ENCODE results near the gene HCK.
"Not testable (repeated sequence)": the region's sequence is repeated elsewhere in the genome, so short reads cannot be mapped to it uniquely, and the experiment has no call there.

Gene HCK

DNA sequence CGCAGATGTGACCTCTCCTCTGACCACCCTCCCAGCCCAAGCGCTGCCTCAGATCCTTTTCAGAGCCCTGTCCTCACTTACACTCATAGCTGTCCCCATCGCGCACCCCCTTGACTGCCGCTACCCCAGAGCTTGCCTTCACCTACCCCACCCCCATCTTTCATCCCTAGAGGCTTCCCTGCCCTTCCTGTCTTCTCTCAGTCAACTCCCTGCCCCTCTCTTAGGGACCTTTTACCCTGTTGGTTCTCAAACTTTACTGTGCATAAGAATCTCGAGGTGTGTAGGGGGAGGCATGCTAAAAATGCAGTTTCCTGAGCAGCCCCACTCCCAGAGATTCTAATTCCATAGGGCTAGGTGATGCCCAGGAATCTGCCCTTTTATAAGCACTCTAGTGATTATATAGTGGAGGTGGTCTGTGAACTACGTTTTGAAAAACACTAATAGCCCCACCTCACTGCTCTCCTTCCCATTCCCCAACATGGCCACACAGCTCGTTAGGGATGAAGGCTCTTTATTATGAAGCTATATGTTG is 58.2 kb downstream of the HCK start:
- DNase-seq: no peak

DNA sequence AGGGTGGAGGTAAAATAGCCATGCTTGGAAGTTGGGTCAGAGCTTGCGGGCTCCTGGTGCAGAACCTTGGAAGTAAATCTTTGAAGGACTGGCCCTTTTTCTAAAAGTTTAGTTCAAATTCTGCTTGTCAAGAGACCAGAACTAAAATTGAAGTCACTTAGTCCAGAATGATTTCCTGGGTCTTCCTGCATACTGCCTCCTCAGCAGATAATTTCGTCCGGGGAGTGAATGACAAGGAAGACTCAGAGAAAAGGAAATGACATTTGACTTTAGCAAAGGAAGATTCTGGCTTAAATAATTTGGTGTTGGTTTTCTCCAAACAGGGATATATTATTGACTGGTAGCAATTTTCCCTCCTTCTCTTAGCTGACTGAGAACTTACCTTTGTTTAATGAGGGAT is 58.7 kb downstream of the HCK start:
- DNase-seq: no peak

DNA sequence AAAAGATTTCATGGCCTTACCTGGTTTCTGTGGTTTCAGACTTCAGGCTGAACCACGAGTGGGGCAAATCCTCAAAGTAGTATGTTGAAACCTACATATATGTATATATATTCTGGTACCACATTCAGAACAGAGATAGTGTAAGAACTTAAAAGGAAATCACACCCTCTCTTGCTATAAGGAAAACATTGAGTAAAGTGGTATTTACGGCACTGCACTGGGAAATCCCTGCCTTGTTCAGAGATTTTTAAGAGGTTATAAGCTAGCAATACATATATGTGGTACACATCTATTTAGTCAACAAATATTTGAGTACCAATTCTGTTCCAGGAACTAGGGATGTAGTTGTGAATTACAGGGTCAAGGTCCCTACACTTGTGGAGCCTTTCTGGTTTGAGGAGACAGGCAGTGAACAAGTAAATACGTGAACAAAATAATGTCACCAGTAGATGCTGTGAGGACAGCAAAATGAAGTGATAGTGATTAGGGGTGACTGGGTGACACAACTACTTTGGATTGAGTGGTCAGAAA is 59.2 kb downstream of the HCK start:
- DNase-seq: no peak

DNA sequence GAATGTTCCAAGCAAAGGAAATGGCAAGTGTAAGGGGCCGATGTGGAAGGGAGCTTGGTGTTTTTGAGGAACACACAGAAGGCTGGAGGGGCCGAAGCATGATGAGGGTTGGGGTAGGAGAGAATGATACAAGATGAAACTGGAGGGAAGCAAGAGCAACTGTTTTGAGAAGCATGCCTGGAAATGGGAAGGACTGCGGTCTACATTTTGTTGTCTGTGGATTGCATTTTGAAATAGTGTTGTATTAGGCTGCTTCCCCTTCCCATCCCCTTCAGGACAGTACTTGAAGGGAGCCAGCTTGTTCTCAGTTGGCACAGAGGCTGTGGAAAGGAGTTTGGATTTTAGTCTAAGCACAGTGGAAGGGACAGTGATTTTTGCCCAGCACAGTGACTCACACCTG is 59.7 kb downstream of the HCK start:
- DNase-seq: no peak

DNA sequence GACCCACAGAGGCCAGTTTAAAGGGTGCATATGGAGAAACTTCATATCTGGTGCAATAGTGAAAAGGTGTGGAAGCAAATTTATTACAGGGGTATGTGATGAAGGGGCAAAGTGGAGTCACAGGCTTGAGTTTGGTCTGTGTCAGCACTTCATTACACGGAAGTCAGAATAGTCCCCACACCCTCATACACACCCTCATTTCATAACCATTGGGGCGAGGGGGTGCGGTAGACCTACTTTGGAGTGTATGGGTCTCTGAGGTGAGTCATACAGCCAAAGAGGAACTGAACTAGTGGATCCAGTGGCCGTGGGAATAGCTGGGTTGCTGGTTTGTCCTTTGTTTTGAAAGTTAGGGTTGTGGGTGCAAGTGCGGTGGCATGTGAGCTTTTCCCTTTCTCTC is 60.8 kb downstream of the HCK start:
- DNase-seq: no peak

DNA sequence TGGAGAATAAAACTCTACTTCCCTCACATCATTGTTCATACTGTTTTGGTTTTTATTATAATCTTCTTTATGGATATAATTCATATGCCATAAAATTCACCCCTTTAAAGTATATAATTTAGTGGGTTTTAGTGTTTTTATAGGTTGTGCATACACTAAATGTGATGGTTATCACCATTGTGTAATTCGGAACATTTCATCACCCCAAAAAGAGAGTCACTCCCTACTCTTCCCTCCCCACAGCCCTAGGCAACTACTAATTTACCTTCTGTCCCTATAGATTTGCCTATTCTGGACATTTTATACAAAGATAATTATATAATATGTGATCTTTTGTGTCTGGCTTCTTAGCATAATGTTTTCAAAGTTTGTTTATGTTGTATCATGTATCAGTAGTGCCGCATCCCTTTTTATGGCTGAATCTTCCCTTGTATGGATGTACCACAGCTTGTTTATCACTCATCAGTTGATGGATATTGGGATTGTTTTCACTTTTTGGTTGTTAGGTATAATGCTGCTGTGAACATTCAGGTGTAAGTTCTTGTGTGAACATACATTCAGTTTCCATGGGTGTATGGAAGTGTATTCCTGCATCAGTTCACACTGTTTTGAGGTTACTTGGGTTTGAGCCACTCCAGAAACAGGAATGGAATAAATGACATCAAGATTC is 61.7 kb downstream of the HCK start:
- DNase-seq: no peak

DNA sequence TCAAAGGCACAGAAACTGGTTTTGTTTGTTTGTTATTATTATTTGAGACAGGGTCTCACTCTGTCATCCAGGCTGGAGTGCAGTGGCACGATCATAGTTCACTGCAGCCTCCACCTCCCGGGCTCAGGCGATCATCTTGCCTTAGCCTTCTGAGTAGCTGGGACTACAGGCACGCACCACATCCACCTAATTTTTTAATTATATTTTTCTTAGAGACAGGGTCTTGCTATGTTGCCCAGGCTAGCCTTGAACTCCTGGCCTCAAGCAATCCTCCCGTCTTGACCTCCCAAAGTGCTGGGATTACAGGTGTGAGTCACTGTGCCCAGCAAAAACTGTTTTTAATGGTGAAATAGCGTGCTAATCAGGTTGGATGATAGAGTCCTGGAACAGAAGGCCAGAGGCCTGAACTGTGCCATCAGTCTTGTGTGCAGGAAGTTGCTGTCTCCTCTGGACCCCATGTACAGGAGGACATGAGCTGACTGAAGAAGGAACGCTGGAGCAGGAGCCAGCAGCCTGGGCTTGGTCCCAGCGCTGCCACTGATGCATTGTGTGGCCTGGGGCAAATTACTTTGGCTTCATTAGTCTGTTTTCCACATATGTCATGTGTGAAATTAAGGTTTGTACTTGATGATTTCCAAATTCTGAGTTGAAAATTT is 62.4 kb downstream of the HCK start:
- DNase-seq: no peak

DNA sequence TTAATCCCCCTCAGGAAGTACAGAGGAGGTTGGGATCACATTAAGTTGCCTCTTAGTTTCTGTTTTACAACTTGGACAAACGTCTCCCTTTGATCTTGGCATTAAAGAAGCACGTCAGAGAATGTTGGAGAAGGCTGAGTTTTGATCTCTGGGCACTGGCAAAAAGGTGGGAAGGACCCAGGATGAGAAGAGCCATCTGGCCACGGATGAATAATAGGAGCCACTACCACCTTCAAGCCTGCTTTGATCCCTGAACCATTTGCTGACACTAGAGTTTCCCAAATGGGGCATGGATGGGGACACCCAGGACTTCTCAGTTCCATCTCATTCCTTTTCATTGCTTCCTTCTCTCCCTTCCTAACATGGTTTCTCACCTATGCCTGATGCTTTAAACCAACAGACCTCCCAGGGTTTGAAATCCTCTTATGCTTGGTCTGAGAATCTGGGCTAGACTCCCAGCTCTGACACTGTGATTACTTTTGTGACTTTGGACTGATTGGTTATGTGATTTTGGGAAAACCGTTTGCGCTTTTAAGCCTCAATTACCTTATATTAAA is 63.2 kb downstream of the HCK start:
- DNase-seq: no peak

DNA sequence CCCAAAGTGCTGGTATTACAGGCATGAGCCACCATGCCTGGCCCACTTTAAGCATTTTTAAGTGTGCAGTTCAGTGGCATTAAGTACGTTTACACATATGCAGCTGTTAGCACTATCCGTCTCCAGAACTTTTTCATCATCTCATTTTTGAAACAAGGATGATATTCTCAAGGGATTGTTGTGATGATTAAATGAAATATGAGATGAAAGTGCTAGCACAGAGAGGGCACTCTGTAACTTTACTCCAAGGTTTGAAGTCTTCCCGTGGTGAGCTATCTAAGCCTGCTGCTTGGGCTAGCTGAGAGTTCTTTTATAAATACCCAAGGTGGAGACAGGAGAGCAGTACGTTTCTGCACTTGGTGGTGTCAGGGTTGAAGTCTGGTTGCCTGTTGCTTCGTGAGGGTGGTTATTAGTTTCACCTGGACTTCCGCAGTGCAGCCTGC is 64.1 kb downstream of the HCK start:
- DNase-seq: no peak

DNA sequence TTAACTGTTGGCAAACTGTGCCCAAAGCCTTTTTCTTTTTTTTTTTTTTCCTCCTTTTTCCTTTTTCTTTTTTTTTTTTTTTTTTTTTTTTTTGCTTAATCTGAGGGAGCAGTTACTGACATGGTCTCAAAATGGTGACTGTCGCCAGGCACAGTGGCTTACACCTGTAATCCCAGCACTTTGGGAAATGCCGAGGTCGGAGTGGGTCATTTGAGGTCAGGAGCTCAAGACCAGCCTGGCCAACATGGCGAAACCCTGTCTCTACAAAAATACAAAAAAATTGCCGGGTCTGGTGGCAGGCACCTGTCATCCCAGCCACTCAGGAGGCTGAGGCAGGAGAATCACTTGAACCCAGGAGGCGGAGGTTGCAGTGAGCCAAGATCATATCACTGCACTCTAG is 64.8 kb downstream of the HCK start:
- DNase-seq: not testable (repeated sequence)

DNA sequence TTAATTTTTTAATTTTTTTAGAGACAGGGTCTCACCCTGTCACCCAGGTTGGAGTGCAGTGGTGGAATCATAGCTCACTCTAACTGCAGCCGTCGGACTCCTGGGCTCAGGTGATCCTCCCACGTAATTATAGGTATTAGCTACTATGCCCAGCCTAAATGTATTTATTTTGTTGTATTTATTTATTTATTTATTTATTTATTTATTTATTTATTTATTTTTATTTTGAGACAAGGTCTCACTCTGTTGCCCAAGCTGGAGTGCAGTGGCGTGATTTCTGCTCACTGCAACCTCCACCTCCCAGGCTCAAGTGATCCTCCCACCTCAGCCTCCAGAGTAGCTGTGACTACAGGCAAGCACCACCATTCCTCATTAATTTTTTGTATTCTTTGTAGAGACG is 66.4 kb downstream of the HCK start:
- DNase-seq: not testable (repeated sequence)

DNA sequence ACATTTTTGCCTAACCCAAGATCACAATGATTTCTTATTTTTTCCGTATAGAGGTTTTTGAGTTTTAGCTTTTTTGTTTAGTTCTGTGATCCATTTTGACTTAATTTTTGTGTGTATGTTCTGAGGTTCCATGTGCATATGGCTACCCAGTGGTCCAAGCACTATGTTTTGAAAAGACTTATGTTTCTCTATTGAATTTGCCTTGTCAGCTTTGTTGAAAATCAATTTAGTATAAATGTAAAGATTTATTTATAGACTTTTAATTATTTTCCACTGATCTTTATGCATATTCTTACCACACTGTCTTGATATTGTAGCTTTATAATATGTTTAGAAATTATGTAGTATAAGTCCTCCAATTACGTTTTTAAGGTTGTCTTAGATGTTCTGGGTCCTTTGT is 67.7 kb downstream of the HCK start:
- DNase-seq: no peak

DNA sequence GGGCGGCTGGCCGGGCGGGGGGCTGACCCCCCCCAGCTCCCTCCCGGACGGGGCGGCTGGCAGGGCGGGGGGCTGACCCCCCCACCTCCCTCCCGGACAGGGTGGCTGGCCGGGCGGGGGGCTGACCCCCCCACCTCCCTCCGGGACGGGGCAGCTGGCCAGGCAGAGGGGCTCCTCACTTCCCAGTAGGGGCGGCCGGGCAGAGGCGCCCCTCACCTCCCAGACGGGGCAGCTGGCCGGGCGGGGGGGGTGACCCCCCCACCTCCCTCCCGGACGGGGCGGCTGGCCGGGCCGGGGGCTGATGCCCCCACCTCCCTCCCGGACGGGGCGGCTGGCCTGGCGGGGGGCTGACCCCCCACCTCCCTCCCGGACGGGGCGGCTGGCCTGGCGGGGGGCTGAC is 69.9 kb downstream of the HCK start:
- DNase-seq: not testable (repeated sequence)

DNA sequence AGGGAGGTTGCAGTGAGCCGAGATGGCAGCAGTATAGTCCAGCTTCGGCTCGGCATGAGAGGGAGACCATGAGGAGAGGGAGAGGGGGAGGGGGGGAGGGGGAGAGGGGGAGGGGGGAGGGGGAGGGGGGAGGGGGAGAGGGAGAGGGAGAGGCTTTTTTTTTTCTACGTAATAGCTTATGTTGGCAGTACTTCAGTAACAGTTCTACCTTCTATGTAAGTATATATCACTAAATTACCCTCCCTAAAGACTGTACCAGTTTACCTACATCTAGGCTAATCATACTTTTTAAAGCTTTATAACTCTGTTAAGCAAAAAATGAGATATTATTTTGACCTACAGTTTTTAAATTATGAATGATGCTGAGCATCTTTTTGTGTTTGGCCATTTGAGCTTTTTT is 71.0 kb downstream of the HCK start:
- DNase-seq: no peak

DNA sequence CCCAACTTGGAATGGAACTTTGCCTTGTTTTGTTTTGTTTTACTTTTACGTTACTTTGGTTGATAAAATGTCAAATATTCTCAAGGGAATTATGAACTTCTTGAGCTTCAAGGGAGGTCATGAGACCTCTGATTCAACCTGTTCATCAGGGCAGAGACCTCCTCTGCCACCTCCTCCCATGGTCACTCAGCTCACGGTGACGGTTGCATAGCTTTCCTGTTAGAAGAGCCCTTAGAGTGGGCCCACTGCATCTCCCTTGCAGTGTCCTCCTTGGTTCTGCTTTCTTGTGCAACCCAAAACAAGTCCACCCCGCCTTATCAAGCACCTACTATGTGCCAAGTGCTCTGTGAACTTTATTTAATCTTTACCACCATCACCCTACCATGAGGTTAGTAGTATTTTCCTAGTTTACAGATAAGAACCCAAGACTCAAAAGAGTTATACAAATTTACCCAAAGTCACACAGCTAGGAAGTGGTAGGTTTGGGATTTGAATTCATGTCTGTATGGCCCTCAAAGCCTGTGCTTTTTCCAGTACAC is 72.9 kb downstream of the HCK start:
- no peak for DNase-seq

DNA sequence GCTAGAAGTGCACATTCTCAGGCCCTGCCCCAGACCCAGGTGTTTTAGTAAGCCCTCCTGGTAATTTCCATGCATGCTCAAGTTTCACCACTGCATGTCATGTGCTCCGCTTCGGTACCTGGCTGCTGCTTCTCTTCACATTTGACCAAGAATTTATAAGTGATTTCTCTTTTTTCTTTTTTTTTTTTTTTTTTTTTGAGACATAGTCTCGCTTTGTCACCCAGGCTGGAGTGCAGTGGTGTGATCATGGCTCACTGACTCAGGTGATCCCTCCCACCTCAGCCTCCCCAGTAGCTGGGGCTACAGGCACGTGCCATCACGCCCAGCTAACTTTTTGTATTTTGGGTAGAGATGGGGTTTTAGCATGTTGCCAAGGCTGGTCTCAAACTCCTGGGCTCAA is 73.5 kb downstream of the HCK start:
- DNase-seq: no peak

DNA sequence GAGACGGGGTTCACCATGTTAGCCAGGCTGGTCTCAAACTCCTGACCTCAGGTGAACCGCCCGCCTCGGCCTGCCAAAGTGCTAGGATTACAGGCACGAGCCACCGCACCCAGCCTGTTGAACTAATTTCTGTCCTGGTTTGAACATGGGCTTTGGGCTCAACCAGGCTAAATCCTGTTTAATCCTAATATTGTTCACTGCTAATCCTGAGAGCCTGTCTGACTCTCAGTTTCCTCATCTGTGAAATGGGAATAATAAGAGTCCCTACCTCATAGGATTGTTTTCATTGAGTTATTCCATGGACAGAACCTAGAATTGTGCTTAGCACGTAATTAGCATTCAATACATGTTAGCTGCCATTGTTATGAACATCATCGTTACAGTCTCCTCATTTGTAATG is 74.9 kb downstream of the HCK start:
- DNase-seq: no peak

DNA sequence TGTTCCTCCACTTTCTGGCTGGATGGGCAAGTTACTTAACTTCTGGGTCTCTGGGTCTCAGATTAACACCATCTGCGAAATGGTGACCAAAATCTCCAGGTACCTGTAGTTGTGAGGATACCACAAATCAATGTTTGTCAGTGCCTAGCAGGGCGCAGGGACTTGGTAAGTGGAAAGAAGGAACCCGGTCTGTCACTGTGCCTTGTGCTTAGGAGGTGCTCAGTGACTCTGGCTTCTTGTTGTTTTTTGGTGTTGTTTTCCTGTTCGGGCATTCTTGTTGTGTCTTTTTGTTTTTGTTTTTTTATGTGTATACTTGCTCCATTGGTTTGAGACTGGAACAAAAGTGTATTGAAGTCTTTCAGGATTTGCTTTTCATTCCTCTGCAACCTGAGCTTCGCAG is 75.3 kb downstream of the HCK start:
- DNase-seq: no peak

DNA sequence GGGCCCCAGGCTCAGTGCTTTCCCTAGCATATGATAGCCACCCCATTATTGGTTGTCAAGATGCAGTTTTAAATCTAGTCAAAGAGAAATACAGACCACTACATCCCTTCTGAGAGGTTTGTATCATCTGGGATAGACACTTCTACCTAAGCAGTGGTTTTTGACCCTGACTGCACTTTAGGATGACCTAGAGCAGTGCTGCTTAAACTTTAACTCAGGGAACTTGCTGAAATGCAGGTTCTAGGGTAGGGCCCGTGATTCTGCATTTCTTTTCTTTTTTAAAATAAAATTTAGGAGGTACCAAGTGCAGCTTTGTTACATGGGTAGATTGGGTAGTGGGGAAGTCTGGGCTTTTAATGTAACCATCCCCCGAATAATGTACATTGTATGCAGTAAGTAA is 76.1 kb downstream of the HCK start:
- DNase-seq: no peak

DNA sequence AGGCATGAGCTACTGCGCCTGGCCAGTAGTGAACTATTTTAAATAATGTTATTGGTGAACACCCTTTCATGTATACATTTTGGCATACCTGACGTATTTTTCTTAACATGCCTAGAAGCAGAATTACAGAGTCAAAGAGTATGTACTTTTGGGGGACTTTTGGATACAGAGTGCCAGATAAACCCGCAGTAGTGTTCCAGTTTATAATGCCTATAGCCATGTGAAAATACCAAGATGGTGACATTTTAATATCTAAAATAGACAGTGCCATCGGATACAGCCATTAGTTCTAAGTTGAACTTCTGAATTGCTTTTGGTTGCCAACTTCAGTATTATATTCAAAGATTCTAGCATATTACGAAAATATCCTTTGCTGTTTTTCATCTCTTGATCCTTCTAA is 77.8 kb downstream of the HCK start:
- DNase-seq: no peak

DNA sequence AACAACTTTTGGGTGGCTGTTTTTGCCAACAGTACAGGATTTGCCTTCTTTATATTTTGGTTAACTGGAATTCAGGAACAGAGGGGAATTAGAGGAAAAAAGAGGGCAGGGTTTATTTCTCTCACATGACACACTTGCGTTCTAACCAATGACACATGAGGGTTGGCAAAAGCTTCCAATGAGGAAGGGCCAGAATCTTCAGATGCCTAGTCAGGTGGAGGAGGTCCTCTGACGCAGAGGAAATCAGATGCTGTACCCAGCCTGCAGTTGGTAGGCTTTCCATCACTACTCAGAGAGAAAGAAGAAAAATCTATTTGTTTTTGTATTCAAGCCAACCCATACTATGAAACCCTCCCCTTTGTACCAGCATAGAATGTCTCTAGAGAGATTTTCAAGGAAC is 78.3 kb downstream of the HCK start:
- DNase-seq: no peak

DNA sequence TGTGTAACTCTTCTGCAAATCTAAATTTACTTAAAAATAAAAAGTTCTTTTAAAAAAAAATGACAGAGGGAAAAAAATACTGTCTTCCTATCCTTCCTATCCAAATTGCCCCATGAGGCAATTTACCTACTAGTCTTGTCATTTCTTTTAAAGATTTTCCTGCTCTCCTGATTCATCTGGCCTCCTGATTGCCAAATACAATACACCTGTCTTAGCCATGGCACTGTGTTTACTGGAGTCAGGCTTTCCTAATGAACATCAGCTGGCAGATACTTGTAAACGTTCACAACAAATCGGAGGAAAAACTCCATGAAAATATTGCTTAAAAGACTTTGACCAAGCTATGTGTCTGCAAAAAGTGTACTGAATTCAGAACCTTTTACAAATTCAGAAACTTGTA is 78.9 kb downstream of the HCK start:
- no peak for DNase-seq

DNA sequence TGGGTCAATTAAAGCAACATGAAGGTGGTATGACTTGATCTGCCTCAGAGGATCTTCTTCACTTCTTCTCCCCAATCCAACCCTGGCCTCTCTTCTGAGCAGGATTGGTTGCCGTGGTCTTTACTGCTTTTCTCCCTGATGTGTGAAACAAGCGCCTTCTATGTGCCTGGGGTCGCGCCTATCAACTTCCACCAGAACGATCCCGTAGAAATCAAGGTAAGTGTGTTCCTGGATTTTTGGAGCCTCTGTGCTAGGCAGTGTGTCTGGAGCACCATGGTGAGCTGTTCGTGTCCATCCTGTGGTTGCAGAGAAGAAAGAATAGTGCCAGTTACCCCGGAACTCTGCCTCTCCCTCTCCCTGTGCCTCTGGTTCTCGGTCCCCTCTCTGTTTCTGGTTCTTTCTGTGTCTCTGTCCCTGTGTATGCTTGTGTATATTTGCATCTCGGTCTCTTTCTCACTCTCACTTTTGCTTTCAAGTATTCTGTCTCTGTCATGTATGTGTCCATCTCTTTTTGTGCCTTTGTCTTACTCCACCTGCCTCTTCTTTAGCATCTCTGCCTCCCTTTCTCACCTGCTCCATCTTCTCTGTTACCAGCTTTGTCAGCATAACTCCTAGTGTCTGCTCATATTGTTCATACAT is 81.0 kb downstream of the HCK start:
- no peak for DNase-seq
